Esophagus muscularis mucosa (tissue), 4 donors: Measurements from ENCODE around the gene KRT37. TPM values are rescaled to one million over a fixed set of nuclear protein-coding genes. Genes with fewer than 3 reads are reported as not detected.
"Not testable (repeated sequence)": the region's sequence is repeated elsewhere in the genome, so short reads cannot be mapped to it uniquely, and the experiment has no call there.

Experiments
- DNase-seq: peaks from one replicate; pipeline ENCODE4 v3.0.0-alpha.2; 2017; ENCODE audit errors: extremely low spot score
- H3K27ac ChIP-seq, 4 donors: fragments of 200-600 bp; sonication (generic); replicated peaks in 1 of 4; 1 replicate in 3 of 4; 2 replicates in 1 of 4; pipeline ENCODE4 v1.5.1; 2016 to 2019; ENCODE audit warnings: mild to moderate bottlenecking in 1 of 4
- H3K27me3 ChIP-seq, 4 donors: fragments of 200-600 bp; sonication (generic); one replicate each; pipeline versions ENCODE4 v1.5.1 to v1.6.0; 2016 to 2019
- H3K36me3 ChIP-seq, 4 donors: fragments of 200-600 bp; sonication (generic); one replicate each; pipeline ENCODE4 v1.5.1; 2016 to 2019
- H3K4me1 ChIP-seq, 4 donors: fragments of 200-600 bp; sonication (generic); one replicate each; pipeline ENCODE4 v1.5.1; 2016 to 2019
- H3K4me3 ChIP-seq, 4 donors: fragments of 200-600 bp; sonication (generic); 1 replicate in 2 of 4; 2 replicates in 2 of 4; pipeline ENCODE4 v1.5.1; 2016 to 2019; ENCODE audit warnings: mild to moderate bottlenecking in 4 of 4, moderate library complexity in 1 of 4
- H3K9me3 ChIP-seq, 4 donors: fragments of 200-600 bp; sonication (generic); 1 replicate in 3 of 4; 2 replicates in 1 of 4; pipeline ENCODE4 v1.5.1; 2016 to 2019
- CTCF ChIP-seq, 3 experiments: fragments of 200-600 bp in 2 of 3; fragments of 450-650 bp in 1 of 3; sonication (generic) in 2 of 3; IDR thresholded peaks; one replicate each; pipeline ENCODE4 v1.5.1; 2017 to 2019; ENCODE audit warnings: antibody characterized with exemption in 3 of 3, mild to moderate bottlenecking in 2 of 3, moderate library complexity in 1 of 3
- EP300 ChIP-seq: sonication (generic); formaldehyde crosslinking; IDR thresholded peaks from one replicate; pipeline ENCODE4 v1.6.1; 2017; ENCODE audit warnings: antibody characterized with exemption
- POLR2A ChIP-seq: fragments of 450-650 bp; IDR thresholded peaks from one replicate; pipeline ENCODE4 v1.6.1; 2017; ENCODE audit warnings: antibody characterized with exemption, moderate library complexity, mild to moderate bottlenecking, low read depth
- POLR2AphosphoS5 ChIP-seq, 2 donors: sonication (generic); formaldehyde crosslinking; IDR thresholded peaks; one replicate each; pipeline ENCODE4 v1.6.1; 2017; ENCODE audit warnings: antibody characterized with exemption in 2 of 2
- WGBS: methylation state at CpG from one replicate; pipeline ENCODE4 v1.1.5; 2018; 5-methylcytosine and 5-hydroxymethylcytosine counted together
- intact Hi-C: fragments of 100-400 bp; cut with DNase I; formaldehyde crosslinking; loops from one replicate; pipeline ENCODE4 v1.15.1; 2023
- total RNA-seq, 4 donors: library from RNA; depleted of rRNA; stranded (reverse); fragments of >200 nt; gene quantifications; one replicate each; pipeline versions ENCODE4 v1.1.0 to v1.2.1, GENCODE V29; 2016

The KRT37 gene
- total RNA-seq, 4 donors from 2014 or later: not detected

DNA sequence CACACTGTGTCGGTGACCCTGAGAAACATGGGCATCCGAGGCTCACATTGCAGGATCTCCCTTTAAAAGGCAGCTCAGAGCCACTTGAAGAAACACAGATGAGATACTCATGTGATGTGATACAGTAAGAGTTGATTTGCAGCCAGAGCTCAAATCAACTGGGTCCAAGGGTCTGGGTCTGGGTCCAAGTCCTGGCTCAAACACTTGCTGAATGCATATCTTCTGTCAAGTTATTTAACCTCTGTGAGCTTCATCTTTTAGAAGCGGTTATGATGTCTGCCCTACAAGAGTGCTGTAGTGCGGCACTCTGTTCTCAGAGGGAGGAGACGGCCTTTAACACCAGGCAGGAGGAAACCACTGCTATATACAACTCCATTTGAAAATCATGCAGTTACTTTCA is 10.0 kb upstream of the KRT37 start:
- no peak overlapping the region for H3K27ac ChIP-seq

DNA sequence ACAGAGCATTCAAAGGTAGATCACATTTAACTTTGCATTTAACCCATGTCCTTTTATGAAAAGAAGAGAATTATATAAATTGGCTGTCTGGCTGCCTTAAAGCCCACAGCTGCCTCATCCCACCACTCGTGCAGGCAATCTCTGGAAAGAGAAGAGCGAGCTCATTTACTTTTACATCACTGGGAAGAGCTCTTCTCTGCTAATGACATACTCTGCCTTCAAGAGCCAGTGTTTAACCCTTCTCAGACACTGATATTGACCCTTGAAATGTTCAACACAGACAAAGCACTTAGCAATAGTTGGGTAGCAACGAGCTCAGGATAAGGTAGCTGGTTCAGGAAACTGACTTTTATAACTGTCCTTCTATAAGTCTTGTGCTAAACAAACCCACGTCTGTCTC is 9.6 kb upstream of the KRT37 start:
- intact Hi-C loops: no loop called here
- Histone ChIP-seq H3K36me3 (no peaks in the 10 kb centered on the region), H3K4me3 (no peak overlapping the region), H3K27ac (no peak overlapping the region), H3K27me3 (no peaks in the 10 kb centered on the region), H3K9me3 (no peaks in the 10 kb centered on the region), H3K4me1 (peaks cover 0 to 13% (median 12%) of the 10 kb centered on the region in 4 donors)
- no peak for TF ChIP-seq EP300
- no peak for DNase-seq
- 28% methylated on average over 4 of the region's 4 CpGs for WGBS

More for the DNA sequence above, 10.0 kb upstream of the KRT37 start:
- no peak overlapping the region for H3K4me3 ChIP-seq
- H3K9me3 ChIP-seq: no peaks in the 10 kb centered on the region
- no peaks in the 10 kb centered on the region for H3K27me3 ChIP-seq
- no peaks in the 10 kb centered on the region for H3K36me3 ChIP-seq
- intact Hi-C loops: no loop called here
- TF ChIP-seq POLR2AphosphoS5 (IDR thresholded peaks at IDR 0.05): no peak
- peaks cover 0 to 13% (median 12%) of the 10 kb centered on the region in 4 donors for H3K4me1 ChIP-seq
- no peak for DNase-seq
- WGBS: 23% methylated on average over 5 of the region's 5 CpGs

- Histone ChIP-seq H3K4me3 (no peak overlapping the region), H3K36me3 (no peaks in the 10 kb centered on the region), H3K4me1 (peaks cover 0 to 13% (median 12%) of the 10 kb centered on the region in 4 donors), H3K9me3 (no peaks in the 10 kb centered on the region), H3K27me3 (no peaks in the 10 kb centered on the region), H3K27ac (no peak overlapping the region)
- WGBS: 54% methylated on average over 4 of the region's 4 CpGs
- intact Hi-C loops: no loop called here
- TF ChIP-seq CTCF (IDR thresholded peaks at IDR 0.05): no peak
- no peak for DNase-seq
These were observed 9.2 kb upstream of the KRT37 start for GRCh38 chr17:41433586-41433985.

GRCh38 chr17:41430376-41430775 is 6.0 kb upstream of the KRT37 start:
- peaks cover 0 to 13% (median 12%) of the 10 kb centered on the region in 4 donors for H3K4me1 ChIP-seq
- H3K36me3 ChIP-seq, H3K4me3 ChIP-seq, DNase-seq, intact Hi-C loops, H3K9me3 ChIP-seq, H3K27ac ChIP-seq, H3K27me3 ChIP-seq: not testable (repeated sequence)
- 90% methylated on average over 9 of the region's 9 CpGs for WGBS

DNA sequence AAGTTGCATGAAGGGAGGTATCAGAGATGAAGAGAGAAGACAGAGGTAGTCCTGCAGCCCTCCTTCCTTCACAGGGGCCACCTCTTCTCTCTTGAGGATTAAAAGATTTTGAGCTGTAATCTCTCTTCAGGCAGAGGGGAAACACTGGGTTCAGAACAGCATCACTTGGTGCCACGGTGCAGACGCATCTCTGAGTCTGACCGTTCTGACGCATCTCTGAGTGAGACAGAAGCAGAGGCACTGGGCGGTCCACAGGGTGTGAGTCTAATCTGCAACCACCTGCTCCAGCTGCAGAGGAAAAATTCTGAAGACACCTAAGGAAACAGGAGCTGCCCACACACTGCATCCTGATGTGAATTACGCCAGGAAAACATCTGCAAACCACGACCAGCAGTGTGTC is 5.3 kb upstream of the KRT37 start:
- H3K4me1 ChIP-seq: peaks cover 0 to 10% (median 8%) of the 10 kb centered on the region in 4 donors
- no peaks in the 10 kb centered on the region for H3K36me3 ChIP-seq
- no peak overlapping the region for H3K4me3 ChIP-seq
- TF ChIP-seq EP300 (no peak), POLR2AphosphoS5 (IDR thresholded peaks at IDR 0.05) (no peak), POLR2A (no peak), CTCF (IDR thresholded peaks at IDR 0.05) (no peak)
- H3K27ac ChIP-seq: no peak overlapping the region
- no peaks in the 10 kb centered on the region for H3K27me3 ChIP-seq
- no peaks in the 10 kb centered on the region for H3K9me3 ChIP-seq
- no peak for DNase-seq
- 83% methylated on average over 7 of the region's 7 CpGs for whole genome bisulfite sequencing
- intact Hi-C loops: no loop called here

DNA sequence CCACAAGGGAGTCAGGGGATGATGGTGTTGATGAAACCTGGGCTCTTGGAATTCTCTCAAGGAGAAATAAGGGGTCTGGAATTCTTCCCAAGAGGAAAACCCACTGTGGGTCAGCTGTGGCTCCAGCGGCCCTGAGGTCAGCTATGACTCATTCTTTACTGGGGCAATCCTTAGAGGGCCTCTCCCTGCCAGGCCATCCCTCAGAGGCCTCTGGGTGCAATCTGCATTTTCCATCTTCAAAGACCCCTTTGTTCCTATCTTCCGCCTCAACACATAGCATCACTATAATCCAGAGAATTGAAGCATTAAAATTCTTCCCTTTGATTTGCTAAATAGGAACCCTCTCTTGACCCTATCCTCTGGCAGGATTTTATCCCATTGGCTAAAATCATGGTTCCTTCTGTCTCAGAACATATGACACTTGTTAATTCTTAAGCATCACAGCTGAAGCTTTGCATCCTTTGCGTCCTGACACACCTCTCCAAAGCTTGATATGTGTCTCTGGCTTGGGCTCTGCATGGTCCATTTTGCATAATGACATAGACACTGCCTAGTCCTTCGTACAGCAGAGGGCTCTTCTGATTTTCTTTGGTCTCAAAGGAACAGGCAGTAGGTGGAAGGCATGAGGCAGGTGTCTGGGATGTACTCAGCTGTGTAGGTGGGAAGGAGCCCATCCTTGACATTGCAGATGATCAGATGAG is 4.4 kb upstream of the KRT37 start:
- 74% methylated on average over 4 of the region's 4 CpGs for WGBS
- Histone ChIP-seq H3K4me1 (peaks cover 0 to 1% (median 0%) of the 10 kb centered on the region in 4 donors), H3K4me3 (no peak overlapping the region), H3K27ac (no peak overlapping the region), H3K27me3 (no peaks in the 10 kb centered on the region), H3K36me3 (no peaks in the 10 kb centered on the region), H3K9me3 (no peaks in the 10 kb centered on the region)
- no peak for DNase-seq
- intact Hi-C loops: no loop called here
- TF ChIP-seq POLR2A: no peak
- no peak for TF ChIP-seq POLR2AphosphoS5 (IDR thresholded peaks at IDR 0.05)
- no peak for TF ChIP-seq EP300
- TF ChIP-seq CTCF (IDR thresholded peaks at IDR 0.05): no peak

- peaks cover 0 to 12% (median 7%) of the 10 kb centered on the region in 4 donors for H3K4me1 ChIP-seq
- WGBS: 97% methylated on average over 7 of the region's 11 CpGs
- H3K36me3 ChIP-seq, intact Hi-C loops, H3K27ac ChIP-seq, H3K9me3 ChIP-seq, DNase-seq, H3K27me3 ChIP-seq, H3K4me3 ChIP-seq: not testable (repeated sequence)
These were observed 1.8 kb downstream of the KRT37 start for GRCh38 chr17:41422586-41422985.
